Measurements from ENCODE around the gene TGFBR3L. TPM values are rescaled to one million over a fixed set of nuclear protein-coding genes. Genes with fewer than 3 reads are reported as not detected.

Gene TGFBR3L
- total and polyA plus RNA-seq, 2 of the 8 experiments (the other 6 are each of a cell fraction or from before 2014, with no cell fraction given) = 3.1 to 3.7 TPM

- POLR2A ChIA-PET (ENCODE audit: partially characterized antibody) = interaction anchor here (0.8 to 10.6 kb wide), 6 partner anchors 12 to 49 kb away, joined by 3 to 106 read pairs (median 8); partner anchors contain the start of genes CTXN1 and MAP2K7
- DNase-seq (ENCODE audit: low read depth in 1 of 2, low spot score in 2 of 2) = no peak
- no peak overlapping the region for H3K4ac ChIP-seq (replicated peaks; ENCODE audit: insufficient read length, low read depth, low read length)
- TF ChIP-seq RNF2 (IDR thresholded peaks at IDR 0.05; ENCODE audit: borderline replicate concordance, low read depth, low read length, missing control alignments, poor library complexity, severe bottlenecking) (no peak), GABPA (IDR thresholded peaks at IDR 0.05; ENCODE audit: borderline replicate concordance, insufficient read depth, low read length) (no peak), EP300 (IDR thresholded peaks at IDR 0.05; ENCODE audit: borderline replicate concordance in 1 of 2, low read depth in 2 of 2, low read length in 2 of 2) (no peak), TAF1 (IDR thresholded peaks at IDR 0.05; ENCODE audit: low read depth, low read length) (no peak), NRF1 (IDR thresholded peaks at IDR 0.05; ENCODE audit: low read depth, low read length) (no peak), RAD21 (IDR thresholded peaks at IDR 0.05 in 1 of 2, conservative IDR thresholded peaks at IDR 0.05 in 1 of 2; ENCODE audit: low read depth in 2 of 2, low read length in 2 of 2) (no peak), CEBPB (IDR thresholded peaks at IDR 0.05; ENCODE audit: low read depth, low read length) (no peak), ATF2 (IDR thresholded peaks at IDR 0.05; ENCODE audit: low read length) (no peak), KDM4A (IDR thresholded peaks at IDR 0.05; ENCODE audit: low read depth, low read length, severe bottlenecking) (no peak), PHF8 (conservative IDR thresholded peaks at IDR 0.05; ENCODE audit: low read depth, low read length) (no peak)
Measured at GRCh38 chr19:7914099-7914498, 531 bp upstream of the TGFBR3L start.

More at GRCh38 chr19:7914099-7914498, 531 bp upstream of the TGFBR3L start:
- no peak overlapping the region for H3K4me3 ChIP-seq (ENCODE audit: extremely low read depth in 1 of 4, insufficient read depth in 2 of 4, low read depth in 3 of 4, low read length in 4 of 4)
- peaks cover 2 to 10% of the 10 kb centered on the region in 2 experiments for H4K20me1 ChIP-seq (replicated peaks in 1 of 2; ENCODE audit: control insufficient read depth in 1 of 2, insufficient read depth in 2 of 2, low read length in 2 of 2)
- no peak overlapping the region for H4K5ac ChIP-seq (ENCODE audit: insufficient read length, low read depth, low read length)
- H3K27ac ChIP-seq (ENCODE audit: low read depth, low read length) = no peak overlapping the region
- peaks cover 17 to 45% (median 39%) of the 10 kb centered on the region in 4 experiments; a peak in 6 of 7 replicates for H3K27me3 ChIP-seq (replicated peaks in 1 of 4; ENCODE audit: control insufficient read depth in 3 of 4, extremely low read depth in 1 of 4, insufficient read depth in 3 of 4, low read length in 3 of 4)
- 71% methylated on average over 7 of the region's 12 CpGs; no CpG with 5 or more reads in 1 of the 2 experiments for WGBS, 2 experiments (ENCODE audit: extremely low coverage in 1 of 2, insufficient coverage in 1 of 2, insufficient read length in 1 of 2, insufficient replicate concordance in 2 of 2, low coverage in 1 of 2, low lambda C conversion rate in 2 of 2, missing lambda C conversion rate in 1 of 2)
- H3K79me1 ChIP-seq (ENCODE audit: low read depth, low read length) = 0 out of 2 replicates have a peak, but pooled peaks cover 2% of the 10 kb centered on the region
- H3K18ac ChIP-seq (ENCODE audit: extremely low read depth, low read length) = no peak overlapping the region
- H3K79me2 ChIP-seq (ENCODE audit: control insufficient read depth in 1 of 2, insufficient read depth in 2 of 2, low read length in 2 of 2) = no peaks in the 10 kb centered on the region
- H4K91ac ChIP-seq (replicated peaks; ENCODE audit: insufficient read length, low read length) = no peak overlapping the region
- H3K9me3 ChIP-seq (ENCODE audit: insufficient read depth in 2 of 2, low read depth in 1 of 2, low read length in 1 of 2) = no peaks in the 10 kb centered on the region
- CTCF ChIA-PET (ENCODE audit: partially characterized antibody) = interaction anchor here (1.0 to 2.1 kb wide), 5 partner anchors 13 to 61 kb away, joined by 4 to 9 read pairs (median 5); no protein-coding TSS in a partner anchor
- no peak overlapping the region for H2BK20ac ChIP-seq (ENCODE audit: low read length)
- H2BK12ac ChIP-seq (ENCODE audit: low read depth, low read length) = no peak overlapping the region
- H2AFZ ChIP-seq (ENCODE audit: low read length) = no peak overlapping the region
- peaks cover 0 to 9% (median 8%) of the 10 kb centered on the region in 4 experiments; a peak in 5 of 7 replicates for H3K4me1 ChIP-seq (replicated peaks in 1 of 4; ENCODE audit: control insufficient read depth in 3 of 4, insufficient read depth in 4 of 4, low read length in 3 of 4)
- H3K56ac ChIP-seq (replicated peaks; ENCODE audit: insufficient read length, low read depth, low read length) = no peak overlapping the region
- peaks cover 5 to 30% (median 16%) of the 10 kb centered on the region in 4 experiments; a peak in 4 of 8 replicates for H3K36me3 ChIP-seq (ENCODE audit: control insufficient read depth in 2 of 4, insufficient read depth in 4 of 4, low read length in 3 of 4)
- no peak for FAIRE-seq
- no peak overlapping the region for H3K4me2 ChIP-seq (ENCODE audit: insufficient read depth in 1 of 2, low read depth in 2 of 2, low read length in 2 of 2)
- H3K23ac ChIP-seq (ENCODE audit: insufficient read length) = no peak overlapping the region
- no peak overlapping the region for H3K9ac ChIP-seq (replicated peaks in 1 of 4; ENCODE audit: extremely low read depth in 1 of 4, low read depth in 3 of 4, low read length in 3 of 4)
- no peak overlapping the region for H2AK5ac ChIP-seq (ENCODE audit: low read depth, low read length)
- H2BK120ac ChIP-seq (replicated peaks; ENCODE audit: low read depth, low read length) = no peak overlapping the region
- H2BK5ac ChIP-seq (ENCODE audit: low read depth, low read length) = no peak overlapping the region
- H3K14ac ChIP-seq (ENCODE audit: insufficient read length) = no peak overlapping the region
- peaks cover 13% of the 10 kb centered on the region; the same call in 1 of the 2 replicates for H3K23me2 ChIP-seq (ENCODE audit: low read depth, low read length)
- H4K8ac ChIP-seq (ENCODE audit: extremely low read depth, insufficient read depth, low read length) = no peak overlapping the region
- H2BK15ac ChIP-seq (ENCODE audit: low read length) = no peak overlapping the region

Measured in H1 (cell line).